GM10847 (cell line): ENCODE results near the gene EPB41L3.

ENCODE experiments used
- POLR2A ChIP-seq: IDR thresholded peaks from 2 replicates; pipeline ENCODE4 v1.6.1; 2011; ENCODE audit not compliant: insufficient read length; ENCODE audit errors: extremely low read depth

EPB41L3 gene

GRCh38 chr18:5417342-5417741 lies 126.5 kb downstream of the EPB41L3 start:
- no peak for TF ChIP-seq POLR2A

- no peak for TF ChIP-seq POLR2A
Measured at GRCh38 chr18:5416112-5416511, 127.7 kb downstream of the EPB41L3 start.

DNA sequence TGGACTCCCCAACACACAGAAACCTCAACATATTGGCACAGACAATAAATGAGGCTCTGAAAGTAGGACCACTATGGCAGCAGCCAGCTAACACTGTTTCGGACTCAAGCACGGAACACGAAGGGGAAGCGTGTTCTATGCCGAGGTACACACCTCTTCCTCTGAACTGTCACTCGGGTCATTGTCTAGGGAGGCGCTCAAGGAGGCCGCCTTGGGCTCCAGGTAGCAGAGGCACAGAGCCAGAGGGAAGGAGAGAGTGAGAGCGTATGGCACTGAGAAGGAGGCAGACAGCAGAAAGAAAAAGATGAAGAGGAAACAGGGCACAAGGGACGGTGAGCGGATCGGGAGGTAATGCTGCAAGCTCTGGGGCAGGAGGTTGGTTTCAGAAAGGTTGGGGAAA lies 128.1 kb downstream of the EPB41L3 start:
- TF ChIP-seq POLR2A: no peak

DNA sequence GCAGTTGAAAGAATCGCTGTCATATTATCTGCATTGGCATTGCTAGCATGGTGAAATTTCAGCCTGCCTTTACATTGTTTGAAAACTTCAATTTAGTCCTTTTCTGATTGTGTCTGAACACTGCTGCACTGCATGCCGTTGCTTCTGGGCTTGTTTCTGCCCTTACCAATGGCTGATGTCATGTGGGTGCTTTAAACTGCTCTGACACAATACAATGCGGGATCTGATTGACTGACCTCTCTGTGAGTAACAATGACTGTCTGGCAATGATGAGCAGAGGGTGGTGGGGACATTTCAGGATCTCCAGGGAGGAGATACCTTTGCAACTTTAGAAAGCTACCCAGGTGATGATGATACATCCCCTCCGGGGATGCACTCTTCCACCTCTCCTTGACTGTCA lies 128.8 kb downstream of the EPB41L3 start:
- no peak for TF ChIP-seq POLR2A

DNA sequence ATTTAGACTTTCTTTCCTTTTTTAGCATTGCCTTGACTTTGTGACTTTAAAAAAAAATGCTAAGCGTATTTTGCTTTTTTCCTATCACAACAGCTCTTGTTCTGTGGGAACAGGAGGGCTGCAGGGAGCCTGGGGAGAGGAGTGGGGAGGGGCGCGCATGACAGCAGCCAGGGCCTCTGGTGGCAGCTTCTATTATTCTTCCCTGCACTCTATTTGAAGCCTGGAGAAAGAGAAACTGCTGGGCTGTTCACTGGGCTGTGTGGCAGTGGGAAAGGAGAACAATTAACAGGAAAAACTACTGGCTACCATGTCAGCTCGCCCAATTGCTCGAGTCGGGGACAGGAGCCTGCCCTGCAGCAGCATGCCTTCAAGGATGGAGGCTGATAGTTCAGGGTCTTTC lies 129.3 kb downstream of the EPB41L3 start:
- no peak for TF ChIP-seq POLR2A

DNA sequence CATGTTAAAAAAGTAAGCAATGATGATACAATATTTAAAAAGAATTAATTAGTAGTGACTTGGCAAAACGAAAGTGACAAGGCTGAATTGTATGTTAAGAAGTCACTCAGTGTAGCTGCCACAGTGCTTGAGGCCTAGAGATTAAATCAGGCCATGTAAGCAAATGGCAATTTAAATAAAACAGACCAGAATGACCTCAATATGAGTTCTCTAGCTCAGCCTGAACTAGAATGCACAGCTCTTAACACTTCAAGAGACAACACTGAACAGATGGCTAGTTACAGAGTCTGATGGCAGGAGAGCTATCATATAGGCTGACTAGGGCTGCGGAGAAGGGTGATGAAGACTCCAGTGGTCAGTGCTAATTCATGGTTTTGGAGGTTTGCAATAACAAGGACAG lies 130.3 kb downstream of the EPB41L3 start:
- TF ChIP-seq POLR2A: no peak

DNA sequence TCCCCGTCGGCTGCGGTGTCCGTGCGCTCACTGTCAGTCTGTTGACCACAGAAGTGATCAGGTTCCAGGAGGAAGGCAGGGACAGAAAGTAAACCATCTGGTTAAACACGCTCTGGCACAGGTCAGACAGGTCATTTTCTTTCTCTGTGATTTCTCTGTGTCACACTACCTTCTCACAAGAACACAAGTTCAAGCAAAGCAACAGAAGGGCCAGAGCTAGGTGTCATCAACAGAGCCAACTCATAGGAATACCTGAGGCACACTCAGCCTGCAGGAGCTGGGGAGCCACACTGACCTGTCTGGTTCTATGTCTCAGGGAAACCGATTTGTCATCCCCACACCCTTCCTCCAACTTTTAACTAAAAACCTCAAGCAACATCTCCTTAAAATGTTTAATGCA lies 133.2 kb downstream of the EPB41L3 start:
- no peak for TF ChIP-seq POLR2A

DNA sequence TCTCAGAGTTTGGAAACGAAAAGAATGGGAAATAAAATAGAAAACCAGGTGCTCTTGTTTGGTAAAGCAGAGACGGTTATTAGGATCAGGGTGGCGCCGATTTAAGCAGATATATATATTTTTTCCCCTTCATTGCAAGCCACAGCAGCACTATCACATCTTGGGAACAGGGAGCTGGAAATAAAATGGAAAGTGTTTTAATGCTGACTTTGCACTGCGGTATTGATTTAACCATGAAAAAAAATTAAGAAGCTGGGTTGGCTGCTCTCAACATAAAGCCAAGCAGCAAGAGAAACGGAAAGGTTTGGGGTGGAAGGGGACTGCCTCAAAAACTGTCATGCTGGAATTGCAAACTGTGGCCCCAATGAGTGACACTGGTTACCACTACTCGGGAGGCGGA lies 145.5 kb downstream of the EPB41L3 start:
- no peak for TF ChIP-seq POLR2A

DNA sequence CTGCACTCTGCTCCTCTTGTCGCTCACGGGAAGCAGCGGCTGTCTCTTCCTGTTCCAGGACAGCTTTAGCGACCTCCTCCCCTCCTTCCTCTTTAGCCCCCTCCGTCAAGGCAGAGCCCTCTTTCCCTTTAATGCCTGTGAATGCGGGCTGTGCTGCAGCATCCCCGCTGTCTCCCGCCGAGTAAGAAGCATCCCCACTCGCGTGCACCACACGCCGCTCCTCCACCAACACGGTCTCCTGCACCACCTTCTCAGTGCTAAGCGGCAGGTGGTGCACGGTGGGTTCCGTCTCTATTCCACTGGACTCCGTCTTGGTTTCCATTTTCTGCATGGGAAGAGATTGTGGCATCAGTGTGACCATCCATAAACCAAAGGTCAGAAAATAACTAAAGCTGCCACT lies 146.7 kb downstream of the EPB41L3 start:
- no peak for TF ChIP-seq POLR2A

- TF ChIP-seq POLR2A: no peak
Measured at GRCh38 chr18:5395860-5396448, 147.8 kb downstream of the EPB41L3 start.

DNA sequence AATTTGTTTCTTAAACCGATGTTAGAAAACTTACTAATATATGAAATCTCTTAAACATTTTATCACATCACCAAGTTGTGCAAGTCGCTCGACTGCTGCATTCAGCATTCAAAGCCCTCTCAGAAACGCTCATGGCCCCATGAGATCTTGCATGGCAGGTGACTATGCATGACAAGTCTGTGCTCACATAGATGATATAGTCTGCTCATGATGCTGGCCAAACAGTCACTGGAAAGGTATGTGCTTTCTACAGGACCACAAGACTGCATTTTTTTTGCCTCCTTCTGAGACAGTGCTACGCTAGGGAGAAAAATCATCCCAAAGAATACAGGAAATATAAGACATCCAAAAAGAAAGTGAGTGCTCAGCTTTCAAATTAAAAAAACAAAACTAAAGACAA lies 150.0 kb downstream of the EPB41L3 start:
- no peak for TF ChIP-seq POLR2A

GRCh38 chr18:5391409-5391808 lies 152.4 kb downstream of the EPB41L3 start:
- TF ChIP-seq POLR2A: no peak

DNA sequence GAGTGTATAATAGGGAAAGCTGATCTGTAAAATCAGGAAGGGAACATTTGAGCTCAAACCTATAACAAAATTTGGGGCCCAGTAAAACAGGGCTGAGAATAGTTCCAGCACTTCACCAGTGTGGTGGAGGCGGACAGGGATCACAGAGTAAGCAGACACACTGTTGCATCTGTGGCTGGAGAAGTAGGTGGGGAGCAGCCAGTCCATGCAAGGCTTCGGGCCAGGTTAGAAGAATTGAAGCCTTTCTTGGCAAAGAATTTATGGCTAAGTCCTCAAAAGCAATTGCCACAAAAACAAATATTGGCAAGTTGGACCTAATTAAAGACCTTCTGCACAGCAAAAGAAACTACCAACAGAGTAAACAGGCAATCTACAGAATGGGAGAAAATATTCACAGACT lies 154.4 kb downstream of the EPB41L3 start:
- TF ChIP-seq POLR2A: no peak

DNA sequence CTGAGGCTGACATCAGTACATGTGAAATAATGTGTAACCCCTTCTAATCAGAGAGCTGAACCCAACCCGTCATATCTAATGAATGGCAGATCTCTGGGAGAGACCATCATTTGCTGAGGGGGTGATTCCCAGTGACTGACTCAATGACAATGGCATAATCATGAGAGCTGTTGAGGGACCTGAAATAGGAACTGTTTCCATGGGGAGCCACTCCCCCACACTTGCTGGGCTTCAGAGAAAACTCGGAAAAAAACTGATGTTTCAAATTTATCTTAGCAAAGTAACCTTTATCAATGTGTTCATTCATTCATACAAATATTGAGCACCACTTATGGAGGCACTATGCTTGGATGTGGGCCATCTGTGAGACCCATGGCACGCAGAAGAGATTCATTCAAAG lies 154.9 kb downstream of the EPB41L3 start:
- TF ChIP-seq POLR2A: no peak

DNA sequence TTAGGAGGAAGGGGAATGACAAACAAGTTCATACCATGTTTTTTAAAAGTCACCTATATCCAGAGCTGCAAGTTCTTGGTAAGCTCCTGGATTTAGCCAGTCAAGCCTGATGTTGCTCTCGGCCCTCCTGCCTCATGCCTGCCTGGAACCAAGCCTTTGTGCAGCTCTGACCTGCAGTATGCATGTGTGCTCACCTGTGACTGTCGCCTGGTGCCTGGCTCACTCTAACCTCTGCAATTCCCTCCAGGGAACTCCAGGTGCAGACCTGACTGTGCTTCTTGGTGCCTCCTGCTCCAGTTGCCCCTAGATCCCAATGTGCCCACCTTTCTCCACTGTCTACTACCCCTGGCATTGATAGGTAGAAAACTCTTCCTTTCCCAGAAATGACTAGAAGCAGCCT lies 163.2 kb downstream of the EPB41L3 start:
- TF ChIP-seq POLR2A: no peak

- TF ChIP-seq POLR2A: no peak
Measured at GRCh38 chr18:5376986-5377385, 166.8 kb downstream of the EPB41L3 start.

DNA sequence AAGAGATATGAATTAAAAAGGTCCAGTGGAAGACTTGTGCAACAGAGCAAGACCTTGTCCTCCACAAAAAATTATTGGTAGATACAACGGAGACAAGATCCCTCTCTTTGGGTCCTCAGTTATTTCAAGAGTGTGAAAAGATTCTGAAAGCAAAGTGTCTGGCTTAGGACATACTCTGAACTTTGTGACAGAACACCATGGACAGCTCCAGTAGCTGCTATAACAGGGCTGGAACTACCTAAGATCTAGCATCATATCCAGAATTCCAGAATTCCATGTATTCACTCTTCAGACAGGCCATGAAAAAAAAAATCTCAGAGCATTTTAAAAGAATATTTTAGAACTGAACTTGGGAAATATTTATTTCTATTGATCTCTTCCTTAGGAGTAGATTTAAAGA lies 173.5 kb downstream of the EPB41L3 start:
- no peak for TF ChIP-seq POLR2A

- TF ChIP-seq POLR2A: no peak
Measured at GRCh38 chr18:5369513-5369912, 174.3 kb downstream of the EPB41L3 start.
